H9 (cell line): ENCODE data around the gene GUCY1A1. TPM values are rescaled to one million over a fixed set of nuclear protein-coding genes. Genes with fewer than 3 reads are reported as not detected.

ENCODE experiments used
- DNase-seq: peaks from one replicate; pipeline ENCODE4 v3.0.0-alpha.2; 2017
- H2AFZ ChIP-seq: one replicate; pipeline ENCODE4 v1.6.1; 2013; ENCODE audit warnings: mild to moderate bottlenecking, low read length, control low read depth, moderate library complexity
- H2AK5ac ChIP-seq: 2 replicates; pipeline ENCODE4 v1.6.1; 2013; ENCODE audit warnings: low read length, control low read depth, mixed read lengths; ENCODE audit not compliant: insufficient read length
- H2BK120ac ChIP-seq: one replicate; pipeline ENCODE4 v1.6.1; 2013; ENCODE audit warnings: low read depth, mild to moderate bottlenecking, low read length, control low read depth, inconsistent platforms; ENCODE audit not compliant: poor library complexity, severe bottlenecking
- H2BK12ac ChIP-seq: 2 replicates; pipeline ENCODE4 v1.6.1; 2013; ENCODE audit warnings: low read length, control low read depth, mixed read lengths, low read depth; ENCODE audit not compliant: insufficient read length
- H2BK15ac ChIP-seq: 2 replicates; pipeline ENCODE4 v1.6.1; 2013; ENCODE audit warnings: low read depth, low read length, control low read depth
- H2BK20ac ChIP-seq: one replicate; pipeline ENCODE4 v1.6.1; 2013; ENCODE audit warnings: low read depth, mild to moderate bottlenecking, low read length, control low read depth, inconsistent platforms; ENCODE audit not compliant: poor library complexity, severe bottlenecking
- H2BK5ac ChIP-seq: 2 replicates; pipeline ENCODE4 v1.6.1; 2013; ENCODE audit warnings: low read length, control low read depth, mixed read lengths; ENCODE audit not compliant: insufficient read length
- H3K14ac ChIP-seq: 2 replicates; pipeline ENCODE4 v1.6.1; 2013; ENCODE audit warnings: low read length, control low read depth; ENCODE audit not compliant: insufficient read depth
- H3K18ac ChIP-seq: 2 replicates; pipeline ENCODE4 v1.6.1; 2013; ENCODE audit warnings: low read depth, mild to moderate bottlenecking, mixed read lengths, low read length, control low read depth; ENCODE audit not compliant: insufficient read length
- H3K23ac ChIP-seq: 2 replicates; pipeline ENCODE4 v1.6.1; 2013; ENCODE audit warnings: low read length, control low read depth, mixed read lengths, low read depth; ENCODE audit not compliant: insufficient read length
- H3K23me2 ChIP-seq: 2 replicates; pipeline ENCODE4 v1.6.1; 2013; ENCODE audit warnings: low read depth, mild to moderate bottlenecking, mixed read lengths, low read length, control low read depth; ENCODE audit not compliant: insufficient read length, poor library complexity, severe bottlenecking
- H3K27ac ChIP-seq: 2 replicates; pipeline ENCODE4 v1.5.1; 2013; ENCODE audit warnings: low read length, control low read depth, mixed read lengths, low read depth; ENCODE audit not compliant: insufficient read length
- H3K27me3 ChIP-seq: 2 replicates; pipeline ENCODE4 v1.6.1; 2013; ENCODE audit warnings: low read length, control low read depth, inconsistent platforms; ENCODE audit not compliant: insufficient read depth
- H3K4ac ChIP-seq: 2 replicates; pipeline ENCODE4 v1.6.1; 2013; ENCODE audit warnings: low read depth, mild to moderate bottlenecking, control low read depth, inconsistent platforms, low read length, moderate library complexity
- H3K4me1 ChIP-seq: 2 replicates; pipeline ENCODE4 v1.6.1; 2013; ENCODE audit warnings: low read length, control low read depth, inconsistent platforms; ENCODE audit not compliant: insufficient read depth
- H3K4me2 ChIP-seq: 2 replicates; pipeline ENCODE4 v1.6.1; 2013; ENCODE audit warnings: low read length, control low read depth, mixed read lengths; ENCODE audit not compliant: insufficient read length, insufficient read depth
- H3K56ac ChIP-seq: 2 replicates; pipeline ENCODE4 v1.6.1; 2013; ENCODE audit warnings: low read depth, mild to moderate bottlenecking, mixed read lengths, low read length, control low read depth; ENCODE audit not compliant: insufficient read length
- H3K79me1 ChIP-seq: 2 replicates; pipeline ENCODE4 v1.6.1; 2013; ENCODE audit warnings: low read depth, mild to moderate bottlenecking, moderate library complexity, low read length, control low read depth, inconsistent platforms; ENCODE audit not compliant: insufficient read depth, poor library complexity, severe bottlenecking
- H3K79me2 ChIP-seq: 2 replicates; pipeline ENCODE4 v1.6.1; 2013; ENCODE audit warnings: low read length, control low read depth, inconsistent platforms; ENCODE audit not compliant: insufficient read depth
- H3K9ac ChIP-seq: 2 replicates; pipeline ENCODE4 v1.6.1; 2013; ENCODE audit warnings: low read length, control low read depth, mixed read lengths; ENCODE audit not compliant: insufficient read length; ENCODE audit errors: extremely low read depth
- H3K9me3 ChIP-seq: one replicate; pipeline ENCODE4 v1.6.1; 2013; ENCODE audit warnings: low read depth, low read length, inconsistent platforms; ENCODE audit not compliant: control insufficient read depth
- H3T11ph ChIP-seq: one replicate; pipeline ENCODE4 v1.6.1; 2013; ENCODE audit warnings: mild to moderate bottlenecking, low read length, control low read depth, inconsistent platforms
- H4K20me1 ChIP-seq: one replicate; pipeline ENCODE4 v1.6.1; 2013; ENCODE audit not compliant: control insufficient read depth, insufficient read length, insufficient read depth
- H4K5ac ChIP-seq: 2 replicates; pipeline ENCODE4 v1.6.1; 2013; ENCODE audit warnings: low read depth, mild to moderate bottlenecking, mixed read lengths, low read length, control low read depth; ENCODE audit not compliant: insufficient read length
- H4K8ac ChIP-seq: replicated peaks from 2 replicates; pipeline ENCODE4 v1.6.1; 2013; ENCODE audit warnings: low read length, control low read depth, mixed read lengths, low read depth; ENCODE audit not compliant: insufficient read length
- H4K91ac ChIP-seq: 2 replicates; pipeline ENCODE4 v1.6.1; 2013; ENCODE audit warnings: low read depth, mild to moderate bottlenecking, moderate library complexity, mixed read lengths, low read length, control low read depth; ENCODE audit not compliant: insufficient read length
- H3K27ac Mint-ChIP-seq, 3 experiments: 2 replicates in 2 of 3; 3 replicates in 1 of 3; pipeline ENCODE4 v1.8.0; 2020 to 2021; ENCODE audit warnings: mixed read lengths in 3 of 3, mild to moderate bottlenecking in 1 of 3, moderate library complexity in 1 of 3
- H3K27me3 Mint-ChIP-seq: 2 replicates; pipeline ENCODE4 v1.8.0; 2021; ENCODE audit warnings: low read depth, mild to moderate bottlenecking, moderate library complexity, mixed read lengths
- H3K36me3 Mint-ChIP-seq, 3 experiments: 2 replicates in 2 of 3; 3 replicates in 1 of 3; pipeline ENCODE4 v1.8.0; 2020 to 2021; ENCODE audit warnings: low read depth in 3 of 3, mixed read lengths in 3 of 3; ENCODE audit not compliant: insufficient read depth in 1 of 3
- H3K4me1 Mint-ChIP-seq, 2 experiments: 2 replicates each; pipeline ENCODE4 v1.8.0; 2020; ENCODE audit warnings: mixed read lengths in 2 of 2
- H3K4me3 Mint-ChIP-seq, 2 experiments: 2 replicates in 1 of 2; 3 replicates in 1 of 2; pipeline ENCODE4 v1.8.0; 2020 to 2021; ENCODE audit warnings: mild to moderate bottlenecking in 2 of 2, mixed read lengths in 2 of 2, moderate library complexity in 1 of 2
- H3K9me3 Mint-ChIP-seq, 2 experiments: 2 replicates in 1 of 2; 3 replicates in 1 of 2; pipeline ENCODE4 v1.8.0; 2020; ENCODE audit warnings: mild to moderate bottlenecking in 2 of 2, mixed read lengths in 2 of 2, moderate library complexity in 1 of 2
- CTCF ChIP-seq: fragments of 200-600 bp; sonication (generic); conservative IDR thresholded peaks from 3 replicates; pipeline ENCODE4 v1.8.0; 2021; ENCODE audit warnings: antibody characterized with exemption, mild to moderate bottlenecking
- WGBS: extraction: QIAGEN DNeasy Blood & Tissue Kit; methylation state at CpG from one replicate; pipeline ENCODE4 v1.1.7; 2013; ENCODE audit warnings: missing lambda C conversion rate, low lambda C conversion rate, mixed read lengths; ENCODE audit not compliant: insufficient read length; ENCODE audit errors: extremely low coverage; 5-methylcytosine and 5-hydroxymethylcytosine counted together
- total RNA-seq: library from RNA; stranded (reverse); gene quantifications from 2 replicates; pipeline ENCODE4 v1.2.1, GENCODE V29; 2021

GUCY1A1 gene
- total RNA-seq, 1 experiment from 2014 or later = not detected

- no CpG with 5 or more reads among the region's 1 CpG for WGBS
- Mint-ChIP-seq H3K27me3 (peaks cover 7% of the 10 kb centered on the region; the same call in 1 of the 2 replicates), H3K36me3 (no peaks in the 10 kb centered on the region), H3K4me1 (no peaks in the 10 kb centered on the region), H3K9me3 (no peaks in the 10 kb centered on the region), H3K27ac (no peak overlapping the region), H3K4me3 (no peak overlapping the region)
- no peak overlapping the region for H3T11ph ChIP-seq
- H3K9me3 ChIP-seq = no peaks in the 10 kb centered on the region
- no peak overlapping the region for H4K5ac ChIP-seq
- no peak overlapping the region for H2AFZ ChIP-seq
- H3K23ac ChIP-seq = no peak overlapping the region
- no peak overlapping the region for H3K9ac ChIP-seq
- H2BK20ac ChIP-seq = no peak overlapping the region
- no peaks in the 10 kb centered on the region for H4K20me1 ChIP-seq
- H4K8ac ChIP-seq = no peak overlapping the region
- no peak overlapping the region for H2AK5ac ChIP-seq
- H3K27ac ChIP-seq = no peak overlapping the region
- no peak for TF ChIP-seq CTCF
- no peak overlapping the region for H3K4me2 ChIP-seq
- no peaks in the 10 kb centered on the region for H3K4me1 ChIP-seq
- H3K14ac ChIP-seq = no peak overlapping the region
- H3K4ac ChIP-seq = no peak overlapping the region
- H2BK12ac ChIP-seq = no peak overlapping the region
- H3K79me1 ChIP-seq = no peaks in the 10 kb centered on the region
- no peaks in the 10 kb centered on the region for H3K23me2 ChIP-seq
- H3K18ac ChIP-seq = no peak overlapping the region
- H2BK5ac ChIP-seq = no peak overlapping the region
- no peak for DNase-seq
- no peak overlapping the region for H4K91ac ChIP-seq
- H3K79me2 ChIP-seq = no peaks in the 10 kb centered on the region
- no peaks in the 10 kb centered on the region for H3K27me3 ChIP-seq
- H2BK15ac ChIP-seq = no peak overlapping the region
- H2BK120ac ChIP-seq = no peak overlapping the region
- H3K56ac ChIP-seq = no peak overlapping the region
Measured at GRCh38 chr4:155684892-155685541, 18.4 kb downstream of the GUCY1A1 start.
